Measurements from ENCODE around the gene UTF1.

Gene UTF1

GRCh38 chr10:133266056-133266795, 36.2 kb downstream of the UTF1 start:
- Histone ChIP-seq H3K36me3 (no peaks in the 10 kb centered on the region), H3K4me1 (no peaks in the 10 kb centered on the region), H3K4me3 (ENCODE audit: low read depth, low read length) (no peak overlapping the region), H3K27me3 (peaks cover 11% of the 10 kb centered on the region), H3K9me3 (no peaks in the 10 kb centered on the region)
- DNase-seq, result no peak
- TF ChIP-seq, protein P1, sequence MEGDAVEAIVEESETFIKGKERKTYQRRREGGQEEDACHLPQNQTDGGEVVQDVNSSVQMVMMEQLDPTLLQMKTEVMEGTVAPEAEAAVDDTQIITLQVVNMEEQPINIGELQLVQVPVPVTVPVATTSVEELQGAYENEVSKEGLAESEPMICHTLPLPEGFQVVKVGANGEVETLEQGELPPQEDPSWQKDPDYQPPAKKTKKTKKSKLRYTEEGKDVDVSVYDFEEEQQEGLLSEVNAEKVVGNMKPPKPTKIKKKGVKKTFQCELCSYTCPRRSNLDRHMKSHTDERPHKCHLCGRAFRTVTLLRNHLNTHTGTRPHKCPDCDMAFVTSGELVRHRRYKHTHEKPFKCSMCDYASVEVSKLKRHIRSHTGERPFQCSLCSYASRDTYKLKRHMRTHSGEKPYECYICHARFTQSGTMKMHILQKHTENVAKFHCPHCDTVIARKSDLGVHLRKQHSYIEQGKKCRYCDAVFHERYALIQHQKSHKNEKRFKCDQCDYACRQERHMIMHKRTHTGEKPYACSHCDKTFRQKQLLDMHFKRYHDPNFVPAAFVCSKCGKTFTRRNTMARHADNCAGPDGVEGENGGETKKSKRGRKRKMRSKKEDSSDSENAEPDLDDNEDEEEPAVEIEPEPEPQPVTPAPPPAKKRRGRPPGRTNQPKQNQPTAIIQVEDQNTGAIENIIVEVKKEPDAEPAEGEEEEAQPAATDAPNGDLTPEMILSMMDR (IDR thresholded peaks at IDR 0.05; ENCODE audit: low read depth, low read length), result no peak

GRCh38 chr10:133267293-133267692, 37.3 kb downstream of the UTF1 start:
- Histone ChIP-seq H3K27me3 (peaks cover 11% of the 10 kb centered on the region), H3K4me3 (ENCODE audit: low read depth, low read length) (no peak overlapping the region), H3K36me3 (no peaks in the 10 kb centered on the region), H3K9me3 (no peaks in the 10 kb centered on the region), H3K4me1 (no peaks in the 10 kb centered on the region)
- no peak for DNase-seq
- TF ChIP-seq, protein P1 (IDR thresholded peaks at IDR 0.05; ENCODE audit: low read depth, low read length), result no peak

DNA sequence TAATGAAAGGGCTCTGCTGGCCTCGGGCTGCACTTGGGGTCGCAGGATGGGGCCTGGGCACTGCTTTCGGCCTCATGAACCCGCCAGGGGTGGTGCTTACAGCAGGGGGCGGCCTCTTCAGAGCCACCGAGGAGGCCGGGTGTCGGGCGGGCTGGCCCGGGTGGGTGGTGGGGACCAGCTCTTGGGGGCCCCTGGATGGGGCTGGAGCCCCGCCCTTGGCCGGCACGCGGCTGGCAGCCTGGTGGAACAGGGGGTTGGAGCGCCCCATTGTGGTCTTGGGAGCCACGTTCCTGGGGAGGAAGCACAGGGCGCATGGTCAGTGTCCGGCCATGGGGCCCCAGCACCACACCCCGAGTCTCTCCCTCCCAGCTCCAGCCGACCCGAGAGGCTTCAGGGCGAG, 37.8 kb downstream of the UTF1 start:
- DNase-seq, result no peak
- TF ChIP-seq, protein P1 (IDR thresholded peaks at IDR 0.05; ENCODE audit: low read depth, low read length), result no peak
- peaks cover 7% of the 10 kb centered on the region for H3K27me3 ChIP-seq
- no peaks in the 10 kb centered on the region for H3K36me3 ChIP-seq
- no peak overlapping the region for H3K4me3 ChIP-seq (ENCODE audit: low read depth, low read length)
- no peaks in the 10 kb centered on the region for H3K4me1 ChIP-seq
- no peaks in the 10 kb centered on the region for H3K9me3 ChIP-seq

DNA sequence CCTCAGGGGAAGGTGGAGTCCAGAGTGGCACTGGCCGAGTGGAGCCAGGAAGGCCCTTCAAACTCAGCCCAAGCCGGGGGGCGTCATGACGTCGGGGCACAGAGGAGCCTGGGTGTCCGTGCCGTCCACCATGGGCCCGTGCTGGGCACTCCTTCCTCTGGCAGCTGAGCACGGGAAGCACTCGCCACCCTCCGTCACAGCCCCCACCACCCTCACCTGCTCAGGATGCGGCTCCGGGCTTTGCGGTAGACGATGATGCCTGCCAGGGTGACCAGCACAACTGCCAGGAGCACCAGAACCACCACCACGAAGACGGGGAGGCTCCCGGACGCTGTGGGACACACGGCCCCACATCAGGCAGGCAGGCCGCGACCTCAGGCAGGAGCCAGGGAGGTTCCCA, 38.5 kb downstream of the UTF1 start:
- no peaks in the 10 kb centered on the region for H3K9me3 ChIP-seq
- TF ChIP-seq, protein P1 (IDR thresholded peaks at IDR 0.05; ENCODE audit: low read depth, low read length), result no peak
- no peak overlapping the region for H3K4me3 ChIP-seq (ENCODE audit: low read depth, low read length)
- H3K4me1 ChIP-seq, result no peaks in the 10 kb centered on the region
- no peaks in the 10 kb centered on the region for H3K36me3 ChIP-seq
- no peak for DNase-seq
- H3K27me3 ChIP-seq, result no peaks in the 10 kb centered on the region; the same call in 1 of the 2 replicates

- no peak for DNase-seq
- TF ChIP-seq, protein P1 (IDR thresholded peaks at IDR 0.05; ENCODE audit: low read depth, low read length), result no peak
- Histone ChIP-seq H3K4me3 (ENCODE audit: low read depth, low read length) (no peak overlapping the region), H3K9me3 (no peaks in the 10 kb centered on the region), H3K36me3 (no peaks in the 10 kb centered on the region), H3K4me1 (no peaks in the 10 kb centered on the region), H3K27me3 (no peaks in the 10 kb centered on the region)
Observed at GRCh38 chr10:133269367-133269766, 39.4 kb downstream of the UTF1 start.

DNA sequence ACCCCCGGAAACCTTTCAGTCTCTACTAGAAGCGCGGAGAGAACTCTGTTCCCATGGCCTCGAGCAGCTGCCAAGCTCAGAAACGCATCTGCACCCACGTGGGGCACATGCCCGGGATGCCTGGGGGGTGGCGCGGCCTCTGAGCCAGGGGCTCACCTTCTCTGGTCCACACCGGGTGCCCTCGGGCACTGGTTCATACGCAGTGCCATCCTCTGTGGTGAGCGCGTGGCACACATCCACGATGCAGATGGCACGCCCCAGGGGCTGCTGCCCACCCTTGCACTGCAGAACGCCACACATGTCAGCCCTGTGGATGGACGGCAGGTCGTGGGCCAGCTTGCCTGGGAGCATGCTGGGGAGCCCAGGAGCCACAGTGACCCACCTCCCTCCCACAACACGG, 40.2 kb downstream of the UTF1 start:
- Histone ChIP-seq H3K36me3 (no peaks in the 10 kb centered on the region), H3K4me3 (ENCODE audit: low read depth, low read length) (no peak overlapping the region), H3K27me3 (peaks cover 5% of the 10 kb centered on the region), H3K9me3 (no peaks in the 10 kb centered on the region), H3K4me1 (no peaks in the 10 kb centered on the region)
- TF ChIP-seq, protein P1 (IDR thresholded peaks at IDR 0.05; ENCODE audit: low read depth, low read length), result no peak
- DNase-seq, result no peak

All from BE2C (cell line).